Gastrocnemius medialis (tissue), 4 donors: ENCODE data around the gene PARD3.

Source experiments
- POLR2A ChIP-seq, 2 donors: fragments of 450-650 bp; IDR thresholded peaks; one replicate each; pipeline ENCODE4 v1.6.1; 2017; ENCODE audit warnings: antibody characterized with exemption in 2 of 2, mild to moderate bottlenecking in 2 of 2, moderate library complexity in 2 of 2
- TF ChIP-seq, protein P1 (sequence below), 5 experiments: fragments of 450-650 bp in 3 of 5; fragments of 200-600 bp in 2 of 5; sonication (generic) in 2 of 5; IDR thresholded peaks in 4 of 5; conservative IDR thresholded peaks in 1 of 5; 1 replicate in 4 of 5; 2 replicates in 1 of 5; pipeline ENCODE4 v1.5.1; 2016 to 2019; ENCODE audit warnings: antibody characterized with exemption in 5 of 5, mild to moderate bottlenecking in 3 of 5, moderate library complexity in 3 of 5

DNA sequence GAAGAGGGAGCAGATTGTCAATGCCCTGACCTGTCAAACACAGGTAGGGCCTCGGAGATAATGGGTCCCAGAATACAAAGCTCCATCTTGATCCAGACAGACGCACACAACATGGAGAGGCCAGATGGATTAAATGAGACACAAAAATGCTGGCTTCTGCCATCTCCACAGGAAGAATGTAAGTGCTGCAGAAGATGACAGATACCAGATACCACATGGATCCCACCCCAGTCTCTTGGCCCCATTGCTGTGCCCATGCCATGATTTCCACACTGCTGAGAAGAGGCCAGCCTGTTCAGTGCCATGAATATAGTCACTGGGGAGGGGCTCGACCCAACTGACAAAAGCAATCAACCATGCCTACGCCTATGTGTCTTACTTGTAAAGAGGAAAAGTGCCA, 487.9 kb downstream of the PARD3 start:
- TF ChIP-seq, protein P1, sequence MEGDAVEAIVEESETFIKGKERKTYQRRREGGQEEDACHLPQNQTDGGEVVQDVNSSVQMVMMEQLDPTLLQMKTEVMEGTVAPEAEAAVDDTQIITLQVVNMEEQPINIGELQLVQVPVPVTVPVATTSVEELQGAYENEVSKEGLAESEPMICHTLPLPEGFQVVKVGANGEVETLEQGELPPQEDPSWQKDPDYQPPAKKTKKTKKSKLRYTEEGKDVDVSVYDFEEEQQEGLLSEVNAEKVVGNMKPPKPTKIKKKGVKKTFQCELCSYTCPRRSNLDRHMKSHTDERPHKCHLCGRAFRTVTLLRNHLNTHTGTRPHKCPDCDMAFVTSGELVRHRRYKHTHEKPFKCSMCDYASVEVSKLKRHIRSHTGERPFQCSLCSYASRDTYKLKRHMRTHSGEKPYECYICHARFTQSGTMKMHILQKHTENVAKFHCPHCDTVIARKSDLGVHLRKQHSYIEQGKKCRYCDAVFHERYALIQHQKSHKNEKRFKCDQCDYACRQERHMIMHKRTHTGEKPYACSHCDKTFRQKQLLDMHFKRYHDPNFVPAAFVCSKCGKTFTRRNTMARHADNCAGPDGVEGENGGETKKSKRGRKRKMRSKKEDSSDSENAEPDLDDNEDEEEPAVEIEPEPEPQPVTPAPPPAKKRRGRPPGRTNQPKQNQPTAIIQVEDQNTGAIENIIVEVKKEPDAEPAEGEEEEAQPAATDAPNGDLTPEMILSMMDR (IDR thresholded peaks at IDR 0.05 in 4 of 5, conservative IDR thresholded peaks at IDR 0.05 in 1 of 5): no peak
- TF ChIP-seq POLR2A (IDR thresholded peaks at IDR 0.05): no peak
